ENCODE measurements around the gene PCNX3. TPM values are rescaled to one million over a fixed set of nuclear protein-coding genes. Genes with fewer than 3 reads are reported as not detected.

The PCNX3 gene
- total RNA-seq: 59.5 and 66.0 TPM in 2 replicates
- long read RNA-seq, partial matches to known transcripts: 1 of 2 reads
- long read RNA-seq, other reads (novel, unspliced or antisense): 1 of 2 reads

GRCh38 chr11:65615229-65615949, at the start of gene PCNX3:
TSS of gene PCNX3 (plus strand) at chr11:65615776. CDS start at chr11:65616312, 536 bp downstream.
- H3K27me3 Mint-ChIP-seq: no peaks in the 10 kb centered on the region
- no peaks in the 10 kb centered on the region for H3K9me3 Mint-ChIP-seq (ENCODE audit: low read depth)
- DNase-seq (ENCODE audit: low spot score, unreplicated experiment): peak; percentile 99
- peak within 1 kb of the TSS; percentile 95 for H3K27ac Mint-ChIP-seq
- H3K4me3 Mint-ChIP-seq (ENCODE audit: low read depth): peak within 1 kb of the TSS; percentile 96
- H3K4me1 Mint-ChIP-seq (ENCODE audit: low read depth): peaks cover 17% of the 10 kb centered on the region
- TF ChIP-seq CTCF (IDR thresholded peaks at IDR 0.05; ENCODE audit: unreplicated experiment): no peak
- peaks cover 8% of the 10 kb centered on the region for H3K36me3 Mint-ChIP-seq (ENCODE audit: insufficient read depth)

- Mint-ChIP-seq H3K36me3 (ENCODE audit: insufficient read depth) (no peaks in the 10 kb centered on the region), H3K27ac (peak overlapping the region; percentile 98), H3K9me3 (ENCODE audit: low read depth) (no peaks in the 10 kb centered on the region), H3K27me3 (no peaks in the 10 kb centered on the region), H3K4me3 (ENCODE audit: low read depth) (peak overlapping the region; percentile 98), H3K4me1 (ENCODE audit: low read depth) (peaks cover 34% of the 10 kb centered on the region)
- no peak for DNase-seq (ENCODE audit: low spot score, unreplicated experiment)
- no peak for TF ChIP-seq CTCF (IDR thresholded peaks at IDR 0.05; ENCODE audit: unreplicated experiment)
These were observed 46.2 kb upstream of the PCNX3 start for GRCh38 chr11:65569164-65569972.

GRCh38 chr11:65569973-65570918, 45.3 kb upstream of the PCNX3 start, which contains the start of gene ZNRD2:
TSS of gene ZNRD2 (plus strand) at chr11:65570477. CDS start at chr11:65570492, 15 bp downstream.
- Mint-ChIP-seq H3K9me3 (ENCODE audit: low read depth) (no peaks in the 10 kb centered on the region), H3K36me3 (ENCODE audit: insufficient read depth) (no peaks in the 10 kb centered on the region), H3K4me1 (ENCODE audit: low read depth) (peaks cover 39% of the 10 kb centered on the region), H3K27ac (peak within 1 kb of the TSS; percentile 98), H3K4me3 (ENCODE audit: low read depth) (peak within 1 kb of the TSS; percentile 98), H3K27me3 (peaks cover 6% of the 10 kb centered on the region)
- DNase-seq (ENCODE audit: low spot score, unreplicated experiment): peak; percentile 94
- peak; percentile 77 for TF ChIP-seq CTCF (IDR thresholded peaks at IDR 0.05; ENCODE audit: unreplicated experiment)

GRCh38 chr11:65571420-65571819, 44.2 kb upstream of the PCNX3 start:
- Mint-ChIP-seq H3K36me3 (ENCODE audit: insufficient read depth) (no peaks in the 10 kb centered on the region), H3K9me3 (ENCODE audit: low read depth) (no peaks in the 10 kb centered on the region), H3K27ac (no peak overlapping the region), H3K4me1 (ENCODE audit: low read depth) (peaks cover 41% of the 10 kb centered on the region), H3K27me3 (peaks cover 11% of the 10 kb centered on the region), H3K4me3 (ENCODE audit: low read depth) (peak overlapping the region; percentile 98)
- TF ChIP-seq CTCF (IDR thresholded peaks at IDR 0.05; ENCODE audit: unreplicated experiment): no peak
- no peak for DNase-seq (ENCODE audit: low spot score, unreplicated experiment)
